ENCODE measurements around the gene NOX5. TPM values are rescaled to one million over a fixed set of nuclear protein-coding genes. Genes with fewer than 3 reads are reported as not detected.

NOX5 gene
- total RNA-seq, 2 donors from 2014 or later: 0.26 TPM; not detected in 1

- no peak for ATAC-seq
- H3K9me3 ChIP-seq: no peaks in the 10 kb centered on the region
- H3K4me3 ChIP-seq: no peak overlapping the region
- DNase-seq: no peak
- intact Hi-C loops (cut with DNase I): no loop called here
- no peaks in the 10 kb centered on the region for H3K27me3 ChIP-seq
- H3K27ac ChIP-seq: no peak overlapping the region
- TF ChIP-seq CTCF (IDR thresholded peaks at IDR 0.05) (no peak), POLR2A (IDR thresholded peaks at IDR 0.05) (no peak)
- H3K36me3 ChIP-seq (replicated peaks in 1 of 2; ENCODE audit: insufficient read depth in 1 of 2, low read depth in 2 of 2): no peaks in the 10 kb centered on the region
- peaks cover 7% of the 10 kb centered on the region for H3K4me1 ChIP-seq
Observed at GRCh38 chr15:69061414-69061842, 46.9 kb downstream of the NOX5 start.

- DNase-seq (no peak), ATAC-seq (no peak)
- TF ChIP-seq CTCF (IDR thresholded peaks at IDR 0.05) (no peak), POLR2A (IDR thresholded peaks at IDR 0.05) (no peak)
- Histone ChIP-seq H3K9me3 (peaks cover 0 to 3% (median 0%) of the 10 kb centered on the region in 3 donors), H3K36me3 (replicated peaks in 1 of 2; ENCODE audit: insufficient read depth in 1 of 2, low read depth in 2 of 2) (no peaks in the 10 kb centered on the region), H3K4me1 (no peaks in the 10 kb centered on the region), H3K4me3 (no peak overlapping the region), H3K27ac (no peak overlapping the region), H3K27me3 (no peaks in the 10 kb centered on the region)
- 71 to 93% methylated on average over 3 of the region's 3 CpGs for WGBS, 2 donors
- intact Hi-C loops (cut with DNase I): no loop called here
Observed at GRCh38 chr15:69064649-69065048, 50.2 kb downstream of the NOX5 start.

GRCh38 chr15:69066007-69066995 is 51.8 kb downstream of the NOX5 start:
- intact Hi-C loops (cut with DNase I): no loop called here
- no peaks in the 10 kb centered on the region for H3K4me1 ChIP-seq
- 72 to 77% methylated on average over 9 of the region's 9 CpGs for WGBS, 2 donors
- no peak overlapping the region for H3K27ac ChIP-seq
- TF ChIP-seq CTCF (IDR thresholded peaks at IDR 0.05): no peak
- TF ChIP-seq POLR2A (IDR thresholded peaks at IDR 0.05): no peak
- ATAC-seq (no peak), DNase-seq (no peak)
- H3K36me3 ChIP-seq (replicated peaks in 1 of 2; ENCODE audit: insufficient read depth in 1 of 2, low read depth in 2 of 2): no peaks in the 10 kb centered on the region
- H3K4me3 ChIP-seq: no peak overlapping the region
- no peaks in the 10 kb centered on the region for H3K27me3 ChIP-seq
- H3K9me3 ChIP-seq: peaks cover 0 to 3% (median 0%) of the 10 kb centered on the region in 3 donors

- DNase-seq: no peak
- H3K27me3 ChIP-seq: no peaks in the 10 kb centered on the region
- no peak overlapping the region for H3K27ac ChIP-seq
- 92 to 93% methylated on average over 1 of the region's 1 CpG for WGBS, 2 donors
- no peaks in the 10 kb centered on the region for H3K4me1 ChIP-seq
- no peak for ATAC-seq
- TF ChIP-seq CTCF (IDR thresholded peaks at IDR 0.05) (no peak), POLR2A (IDR thresholded peaks at IDR 0.05) (no peak)
- H3K4me3 ChIP-seq: no peak overlapping the region
- H3K9me3 ChIP-seq: peaks cover 0 to 3% (median 0%) of the 10 kb centered on the region in 3 donors
- intact Hi-C loops (cut with DNase I): no loop called here
- no peaks in the 10 kb centered on the region for H3K36me3 ChIP-seq (replicated peaks in 1 of 2; ENCODE audit: insufficient read depth in 1 of 2, low read depth in 2 of 2)
Observed at GRCh38 chr15:69067296-69067695, 52.8 kb downstream of the NOX5 start.

Data from body of pancreas (tissue), 4 donors.